DLD1 (cell line): ENCODE results near the gene PAPOLA.

Experiments
- in situ Hi-C: cut with HindIII; loops from 2 replicates; pipeline ENCODE4 v1.10.0; 2017; ENCODE audit warnings: low sequenced_read_pairs

Gene PAPOLA

GRCh38 chr14:96564389-96564788 is 62.2 kb downstream of the PAPOLA start:
- in situ Hi-C loops: no loop called here

GRCh38 chr14:96565811-96566210 is 63.6 kb downstream of the PAPOLA start:
- in situ Hi-C loops: no loop called here

- in situ Hi-C loops: no loop called here
These were observed 65.2 kb downstream of the PAPOLA start for GRCh38 chr14:96567289-96567899.

GRCh38 chr14:96568621-96569020 is 66.4 kb downstream of the PAPOLA start:
- in situ Hi-C loops: no loop called here

- in situ Hi-C loops: no loop called here
These were observed 69.1 kb downstream of the PAPOLA start for GRCh38 chr14:96571311-96571710.

GRCh38 chr14:96573473-96574100 is 71.4 kb downstream of the PAPOLA start:
- in situ Hi-C loops: no loop called here

GRCh38 chr14:96574171-96574632 is 72.0 kb downstream of the PAPOLA start:
- in situ Hi-C loops: no loop called here

- in situ Hi-C loops: no loop called here
These were observed 72.8 kb downstream of the PAPOLA start for GRCh38 chr14:96574633-96575632.

GRCh38 chr14:96576359-96576758 is 74.2 kb downstream of the PAPOLA start:
- in situ Hi-C loops: no loop called here

- in situ Hi-C loops: no loop called here
These were observed 74.8 kb downstream of the PAPOLA start for GRCh38 chr14:96576937-96577336.

GRCh38 chr14:96578619-96579018 is 76.4 kb downstream of the PAPOLA start:
- in situ Hi-C loops: no loop called here

- in situ Hi-C loops: no loop called here
These were observed 77.2 kb downstream of the PAPOLA start for GRCh38 chr14:96579358-96579757.

GRCh38 chr14:96579855-96580254 is 77.7 kb downstream of the PAPOLA start:
- in situ Hi-C loops: no loop called here

GRCh38 chr14:96580566-96580965 is 78.4 kb downstream of the PAPOLA start:
- in situ Hi-C loops: no loop called here

- in situ Hi-C loops: no loop called here
These were observed 78.8 kb downstream of the PAPOLA start for GRCh38 chr14:96581026-96581425.

- in situ Hi-C loops: no loop called here
These were observed 79.7 kb downstream of the PAPOLA start for GRCh38 chr14:96581902-96582301.

GRCh38 chr14:96582411-96582961 is 80.3 kb downstream of the PAPOLA start:
- in situ Hi-C loops: no loop called here

- in situ Hi-C loops: no loop called here
These were observed 80.8 kb downstream of the PAPOLA start for GRCh38 chr14:96582995-96583394.

- in situ Hi-C loops: no loop called here
These were observed 81.4 kb downstream of the PAPOLA start for GRCh38 chr14:96583569-96584041.

GRCh38 chr14:96584199-96584906 is 82.2 kb downstream of the PAPOLA start:
- in situ Hi-C loops: no loop called here
